Measurements from ENCODE around the gene METAP1D. TPM values are rescaled to one million over a fixed set of nuclear protein-coding genes. Genes with fewer than 3 reads are reported as not detected.

The METAP1D gene
- total RNA-seq, 1 experiment from 2014 or later, result 5.2 TPM

- Histone ChIP-seq H3K79me1 (ENCODE audit: insufficient read depth, low read depth, low read length, poor library complexity, severe bottlenecking) (no peaks in the 10 kb centered on the region), H3K56ac (ENCODE audit: insufficient read length, low read depth, low read length) (no peak overlapping the region), H3K9me3 (ENCODE audit: control insufficient read depth, low read depth, low read length) (no peaks in the 10 kb centered on the region), H3K14ac (ENCODE audit: insufficient read depth, low read length) (no peak overlapping the region), H3K27ac (ENCODE audit: insufficient read length, low read depth, low read length) (no peak overlapping the region), H2AFZ (ENCODE audit: low read length) (no peak overlapping the region), H2BK15ac (ENCODE audit: low read depth, low read length) (no peak overlapping the region), H4K20me1 (ENCODE audit: control insufficient read depth, insufficient read depth, insufficient read length) (no peaks in the 10 kb centered on the region), H3K4me1 (ENCODE audit: insufficient read depth, low read length) (no peaks in the 10 kb centered on the region), H2BK5ac (ENCODE audit: insufficient read length, low read length) (no peak overlapping the region), H3K18ac (ENCODE audit: insufficient read length, low read depth, low read length) (no peak overlapping the region), H2BK12ac (ENCODE audit: insufficient read length, low read depth, low read length) (no peak overlapping the region), H3K27me3 (ENCODE audit: insufficient read depth, low read length) (no peaks in the 10 kb centered on the region), H2AK5ac (ENCODE audit: insufficient read length, low read length) (no peak overlapping the region), H3K23me2 (ENCODE audit: insufficient read length, low read depth, low read length, poor library complexity, severe bottlenecking) (no peaks in the 10 kb centered on the region), H3K4ac (ENCODE audit: low read depth, low read length) (no peak overlapping the region), H3K9ac (ENCODE audit: extremely low read depth, insufficient read length, low read length) (no peak overlapping the region), H4K5ac (ENCODE audit: insufficient read length, low read depth, low read length) (no peak overlapping the region), H3K4me2 (ENCODE audit: insufficient read depth, insufficient read length, low read length) (no peak overlapping the region), H2BK120ac (ENCODE audit: low read depth, low read length, poor library complexity, severe bottlenecking) (no peak overlapping the region), H3K79me2 (ENCODE audit: insufficient read depth, low read length) (no peaks in the 10 kb centered on the region), H2BK20ac (ENCODE audit: low read depth, low read length, poor library complexity, severe bottlenecking) (no peak overlapping the region), H3K23ac (ENCODE audit: insufficient read length, low read depth, low read length) (no peak overlapping the region), H4K8ac (replicated peaks; ENCODE audit: insufficient read length, low read depth, low read length) (no peak overlapping the region), H4K91ac (ENCODE audit: insufficient read length, low read depth, low read length) (no peak overlapping the region), H3T11ph (ENCODE audit: low read length) (no peak overlapping the region)
- Mint-ChIP-seq H3K4me3 (no peak overlapping the region), H3K9me3 (no peaks in the 10 kb centered on the region), H3K4me1 (no peaks in the 10 kb centered on the region), H3K27ac (no peak overlapping the region), H3K27me3 (ENCODE audit: low read depth) (no peaks in the 10 kb centered on the region), H3K36me3 (ENCODE audit: insufficient read depth in 1 of 3, low read depth in 3 of 3) (no peaks in the 10 kb centered on the region)
- no peak for TF ChIP-seq CTCF (conservative IDR thresholded peaks at IDR 0.05)
- WGBS (ENCODE audit: extremely low coverage, insufficient read length, low lambda C conversion rate), result 100% methylated on average over 1 of the region's 6 CpGs
- DNase-seq, result no peak
These were observed 49.1 kb downstream of the METAP1D start for GRCh38 chr2:172048508-172049503.
